ENCODE results near the gene KCNK4. TPM values are rescaled to one million over a fixed set of nuclear protein-coding genes. Genes with fewer than 3 reads are reported as not detected.
A peak's percentile ranks its signal among the peaks of the same experiment; 100 is the strongest.

KCNK4 gene
- total and polyA plus RNA-seq, 11 donors: not detected

DNA sequence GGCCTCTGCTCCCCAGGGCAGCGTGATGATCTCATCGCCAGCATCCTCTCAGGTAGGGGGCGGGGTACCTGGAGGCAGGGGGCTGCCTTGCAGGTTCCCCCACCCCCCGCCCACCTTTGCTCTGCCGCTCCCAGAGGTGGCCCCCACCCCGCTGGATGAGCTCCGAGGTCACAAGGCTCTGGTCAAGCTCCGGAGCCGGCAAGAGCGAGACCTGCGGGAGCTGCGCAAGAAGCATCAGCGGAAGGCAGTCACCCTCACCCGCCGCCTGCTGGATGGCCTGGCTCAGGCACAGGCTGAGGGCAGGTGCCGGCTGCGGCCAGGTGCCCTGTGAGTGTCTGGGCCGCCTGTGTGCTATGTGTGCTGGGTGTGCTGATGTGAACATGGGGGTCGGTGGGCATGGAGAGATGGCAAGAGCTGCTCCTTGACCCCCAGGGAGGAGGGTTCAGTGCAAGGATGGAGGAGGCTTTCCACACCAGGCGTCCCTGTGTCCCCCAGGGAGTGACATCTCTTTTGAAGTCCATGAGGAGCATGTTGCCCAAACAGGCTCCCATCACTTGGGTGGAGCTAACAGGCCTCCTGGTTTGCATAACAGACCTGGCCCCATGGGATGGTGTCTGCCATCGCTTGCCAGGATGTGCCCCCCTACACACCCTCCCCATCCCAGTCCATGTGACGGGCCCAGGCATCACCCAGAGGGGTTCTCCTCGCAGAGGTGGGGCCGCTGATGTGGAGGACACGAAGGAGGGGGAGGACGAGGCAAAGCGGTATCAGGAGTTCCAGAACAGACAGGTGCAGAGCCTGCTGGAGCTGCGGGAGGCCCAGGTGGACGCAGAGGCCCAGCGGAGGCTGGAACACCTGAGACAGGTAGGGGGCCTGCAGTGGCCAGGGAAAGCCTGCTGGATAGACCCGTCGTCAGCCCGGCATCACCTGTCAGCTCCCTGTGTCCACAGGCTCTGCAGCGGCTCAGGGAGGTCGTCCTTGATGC is 25.6 kb upstream of the KCNK4 start:
- intact Hi-C loops (cut with DNase I): no loop called here
- no peak for DNase-seq

DNA sequence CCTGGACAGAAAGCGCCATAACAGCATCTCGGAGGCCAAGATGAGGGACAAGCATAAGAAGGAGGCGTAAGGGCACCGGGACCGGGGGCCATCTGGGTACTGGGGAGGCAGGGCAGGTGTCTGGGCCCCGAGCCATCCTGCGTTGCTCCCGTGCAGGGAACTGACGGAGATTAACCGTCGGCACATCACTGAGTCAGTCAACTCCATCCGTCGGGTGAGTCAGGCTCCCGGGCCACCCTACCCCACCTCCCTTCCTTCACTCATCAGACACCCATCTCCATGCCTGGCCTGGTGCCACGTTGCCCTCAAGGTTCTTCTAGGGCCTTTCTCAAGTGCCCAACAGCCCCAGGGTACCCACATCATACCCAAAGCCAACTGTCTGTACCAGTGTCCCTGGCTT is 24.8 kb upstream of the KCNK4 start:
- no peak for DNase-seq

More for the DNA sequence above, 25.6 kb upstream of the KCNK4 start:
- WGBS, 4 donors: 92 to 96% (median 94%) methylated on average over 24 to 35 of the region's 35 CpGs
- no peak for TF ChIP-seq POLR2A (IDR thresholded peaks at IDR 0.05)
- TF ChIP-seq, protein P1, sequence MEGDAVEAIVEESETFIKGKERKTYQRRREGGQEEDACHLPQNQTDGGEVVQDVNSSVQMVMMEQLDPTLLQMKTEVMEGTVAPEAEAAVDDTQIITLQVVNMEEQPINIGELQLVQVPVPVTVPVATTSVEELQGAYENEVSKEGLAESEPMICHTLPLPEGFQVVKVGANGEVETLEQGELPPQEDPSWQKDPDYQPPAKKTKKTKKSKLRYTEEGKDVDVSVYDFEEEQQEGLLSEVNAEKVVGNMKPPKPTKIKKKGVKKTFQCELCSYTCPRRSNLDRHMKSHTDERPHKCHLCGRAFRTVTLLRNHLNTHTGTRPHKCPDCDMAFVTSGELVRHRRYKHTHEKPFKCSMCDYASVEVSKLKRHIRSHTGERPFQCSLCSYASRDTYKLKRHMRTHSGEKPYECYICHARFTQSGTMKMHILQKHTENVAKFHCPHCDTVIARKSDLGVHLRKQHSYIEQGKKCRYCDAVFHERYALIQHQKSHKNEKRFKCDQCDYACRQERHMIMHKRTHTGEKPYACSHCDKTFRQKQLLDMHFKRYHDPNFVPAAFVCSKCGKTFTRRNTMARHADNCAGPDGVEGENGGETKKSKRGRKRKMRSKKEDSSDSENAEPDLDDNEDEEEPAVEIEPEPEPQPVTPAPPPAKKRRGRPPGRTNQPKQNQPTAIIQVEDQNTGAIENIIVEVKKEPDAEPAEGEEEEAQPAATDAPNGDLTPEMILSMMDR (IDR thresholded peaks at IDR 0.05): no peak
- Histone ChIP-seq H3K27ac (no peak overlapping the region), H3K9me3 (no peaks in the 10 kb centered on the region), H3K36me3 (peaks cover 0 to 65% (median 51%) of the 10 kb centered on the region in 9 donors), H3K4me3 (no peak overlapping the region), H3K4me1 (peaks cover 2 to 27% (median 24%) of the 10 kb centered on the region in 12 donors), H3K27me3 (no peaks in the 10 kb centered on the region)
- no peak for ATAC-seq

DNA sequence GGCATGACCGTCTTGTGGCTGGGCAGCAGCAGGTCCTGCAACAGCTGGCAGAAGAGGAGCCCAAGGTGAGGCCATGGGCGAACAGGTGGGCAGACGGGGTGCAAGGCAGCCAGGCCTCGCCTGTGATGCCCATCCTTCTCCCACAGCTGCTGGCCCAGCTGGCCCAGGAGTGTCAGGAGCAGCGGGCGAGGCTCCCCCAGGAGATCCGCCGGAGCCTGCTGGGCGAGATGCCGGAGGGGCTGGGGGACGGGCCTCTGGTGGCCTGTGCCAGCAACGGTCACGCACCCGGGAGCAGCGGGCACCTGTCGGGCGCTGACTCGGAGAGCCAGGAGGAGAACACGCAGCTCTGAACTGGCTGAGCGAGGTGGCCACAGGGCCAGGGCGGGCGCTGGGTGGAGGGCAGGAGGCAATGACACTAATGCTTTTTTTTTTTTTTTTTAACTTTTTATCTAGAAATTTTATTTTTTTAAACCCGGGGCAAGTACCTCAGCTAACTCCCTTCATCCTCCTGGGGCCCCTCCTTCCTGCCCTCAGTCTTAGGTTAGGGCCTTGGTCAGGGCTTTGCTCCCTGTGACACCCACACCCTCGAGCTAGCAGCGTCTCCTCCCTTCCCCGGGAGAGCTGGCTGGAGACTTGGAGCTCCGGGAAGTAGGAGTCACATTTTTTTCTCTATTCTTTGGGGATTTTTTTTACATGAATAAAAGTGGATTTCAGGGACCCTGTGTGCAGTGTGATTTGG is 23.7 kb upstream of the KCNK4 start:
- DNase-seq (peak in 1 of 5 donors; percentile 54), ATAC-seq (no peak)
- H3K4me1 ChIP-seq: peaks cover 2 to 37% (median 31%) of the 10 kb centered on the region in 12 donors
- 59 to 83% (median 72%) methylated on average over 24 to 27 of the region's 27 CpGs for WGBS, 4 donors
- H3K4me3 ChIP-seq: peak overlapping the region in 4 of 12 donors; percentile 77 to 95 (median 82)
- no peaks in the 10 kb centered on the region for H3K9me3 ChIP-seq
- H3K27me3 ChIP-seq: no peaks in the 10 kb centered on the region
- TF ChIP-seq, protein P1 (IDR thresholded peaks at IDR 0.05): no peak
- TF ChIP-seq POLR2A (IDR thresholded peaks at IDR 0.05): no peak
- H3K36me3 ChIP-seq: peaks cover 0 to 46% (median 37%) of the 10 kb centered on the region in 9 donors
- intact Hi-C loops (cut with DNase I): no loop called here
- peak overlapping the region; percentile 86 to 100 (median 97) for H3K27ac ChIP-seq

More for the DNA sequence above, 24.8 kb upstream of the KCNK4 start:
- H3K27me3 ChIP-seq: no peaks in the 10 kb centered on the region
- WGBS, 4 donors: 89 to 94% (median 91%) methylated on average over 15 of the region's 15 CpGs
- no peak for ATAC-seq
- no peak overlapping the region for H3K4me3 ChIP-seq
- H3K36me3 ChIP-seq: peaks cover 0 to 57% (median 47%) of the 10 kb centered on the region in 9 donors
- intact Hi-C loops (cut with DNase I): no loop called here
- peak overlapping the region in 2 of 12 donors; percentile 86 to 97 for H3K27ac ChIP-seq
- H3K4me1 ChIP-seq: peaks cover 2 to 27% (median 24%) of the 10 kb centered on the region in 12 donors
- TF ChIP-seq POLR2A (IDR thresholded peaks at IDR 0.05): no peak
- TF ChIP-seq, protein P1 (IDR thresholded peaks at IDR 0.05): no peak
- no peaks in the 10 kb centered on the region for H3K9me3 ChIP-seq
